Effector CD8-positive, alpha-beta T cell (primary cell): ENCODE measurements around the gene UNC5A.

Experiments
- DNase-seq: peaks from one replicate; lab custom pipeline; 2025; lab: John Stamatoyannopoulos, UW

The UNC5A gene

DNA sequence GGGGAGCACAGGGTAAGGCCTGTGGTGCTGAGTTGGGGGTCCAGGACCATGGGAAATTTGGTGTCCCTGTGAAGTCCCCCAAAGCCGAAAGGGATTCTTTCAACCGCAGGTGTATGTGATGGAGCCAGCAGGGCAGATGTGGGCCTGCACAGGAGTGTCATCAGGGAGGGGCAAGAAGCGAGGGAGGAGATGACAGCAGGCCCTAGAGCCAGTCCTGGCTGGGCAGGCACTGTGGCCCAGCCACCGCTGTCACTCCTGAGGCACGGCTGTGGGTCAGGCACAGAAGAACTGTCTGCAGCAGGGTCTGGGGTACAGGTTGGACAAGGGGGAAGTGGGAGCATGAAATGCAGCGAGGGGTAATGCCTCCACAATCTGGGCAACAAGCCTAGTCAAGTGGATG, 83.9 kb downstream of the UNC5A start:
- DNase-seq: no peak

DNA sequence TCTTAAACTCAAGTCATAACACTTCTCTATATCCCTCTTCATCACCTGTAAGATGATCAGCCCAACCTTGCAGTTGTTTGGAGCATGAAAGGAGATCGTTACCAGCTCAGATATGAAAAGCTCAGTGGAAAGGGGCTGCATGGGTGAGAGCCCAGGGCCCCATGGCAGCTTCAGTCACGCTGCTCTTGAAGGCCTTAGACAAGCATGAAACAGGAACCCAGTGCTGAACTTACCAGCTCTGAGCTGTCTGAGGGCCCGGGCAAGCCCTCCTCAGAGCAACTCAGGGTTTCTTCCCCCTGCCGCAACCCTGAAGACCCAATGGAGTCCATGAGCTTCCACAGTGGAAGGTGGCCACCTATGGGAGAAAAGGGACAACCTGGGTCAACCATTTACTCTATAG, 85.5 kb downstream of the UNC5A start:
- no peak for DNase-seq

DNA sequence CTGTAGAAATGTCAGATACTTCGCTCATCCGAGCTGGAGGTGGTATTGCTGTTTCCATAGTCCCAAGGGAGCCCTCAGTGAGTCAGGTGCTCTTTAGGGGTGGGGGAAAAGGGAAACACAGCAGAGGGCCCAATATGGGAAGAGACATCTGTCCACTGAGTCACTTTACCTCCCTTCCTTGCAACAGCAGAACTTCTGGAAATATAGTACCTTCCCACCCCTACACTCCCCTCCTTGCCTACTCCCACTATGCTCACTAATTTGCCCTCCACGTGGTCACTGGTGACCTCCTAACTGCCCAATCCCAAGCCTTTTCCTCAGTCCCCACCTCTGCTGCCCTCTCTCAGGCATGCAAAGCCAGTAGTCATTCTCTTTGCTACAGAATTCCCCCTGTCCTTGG, 86.9 kb downstream of the UNC5A start:
- no peak for DNase-seq

DNA sequence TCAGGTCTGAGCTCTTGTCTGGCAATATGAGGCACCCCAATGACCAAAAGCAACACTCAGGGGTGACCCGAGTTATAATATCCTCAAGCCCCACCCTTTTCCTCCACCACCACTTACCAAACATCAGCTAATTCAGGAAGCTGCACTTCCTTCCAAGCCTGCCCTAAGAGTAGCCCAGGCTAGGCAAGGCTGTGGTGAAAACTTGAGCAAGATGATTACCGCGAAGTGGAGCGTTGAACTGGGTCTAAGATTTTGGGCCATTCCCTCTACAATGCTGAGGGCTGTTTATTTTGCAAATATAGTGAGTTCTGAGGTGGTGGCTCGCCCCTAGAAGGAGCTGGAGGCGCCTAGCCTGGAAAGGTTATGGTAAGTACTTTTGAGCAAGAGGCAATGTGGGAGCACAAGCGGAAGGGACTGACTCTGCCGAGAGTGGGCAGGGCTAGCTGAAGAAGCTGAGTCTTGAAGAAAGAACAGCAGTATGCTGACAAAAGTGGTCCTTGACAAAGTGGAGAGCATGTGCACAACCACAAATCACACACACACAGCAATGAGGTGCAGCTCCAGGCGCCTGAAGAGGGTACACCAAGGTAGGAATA, 89.0 kb downstream of the UNC5A start, which contains the start of gene HK3:
HK3 (minus strand) TSS at position 51 of the 596 bp plus-strand sequence. CDS start 3,187 bp downstream, outside the sequence.
- no peak for DNase-seq

DNA sequence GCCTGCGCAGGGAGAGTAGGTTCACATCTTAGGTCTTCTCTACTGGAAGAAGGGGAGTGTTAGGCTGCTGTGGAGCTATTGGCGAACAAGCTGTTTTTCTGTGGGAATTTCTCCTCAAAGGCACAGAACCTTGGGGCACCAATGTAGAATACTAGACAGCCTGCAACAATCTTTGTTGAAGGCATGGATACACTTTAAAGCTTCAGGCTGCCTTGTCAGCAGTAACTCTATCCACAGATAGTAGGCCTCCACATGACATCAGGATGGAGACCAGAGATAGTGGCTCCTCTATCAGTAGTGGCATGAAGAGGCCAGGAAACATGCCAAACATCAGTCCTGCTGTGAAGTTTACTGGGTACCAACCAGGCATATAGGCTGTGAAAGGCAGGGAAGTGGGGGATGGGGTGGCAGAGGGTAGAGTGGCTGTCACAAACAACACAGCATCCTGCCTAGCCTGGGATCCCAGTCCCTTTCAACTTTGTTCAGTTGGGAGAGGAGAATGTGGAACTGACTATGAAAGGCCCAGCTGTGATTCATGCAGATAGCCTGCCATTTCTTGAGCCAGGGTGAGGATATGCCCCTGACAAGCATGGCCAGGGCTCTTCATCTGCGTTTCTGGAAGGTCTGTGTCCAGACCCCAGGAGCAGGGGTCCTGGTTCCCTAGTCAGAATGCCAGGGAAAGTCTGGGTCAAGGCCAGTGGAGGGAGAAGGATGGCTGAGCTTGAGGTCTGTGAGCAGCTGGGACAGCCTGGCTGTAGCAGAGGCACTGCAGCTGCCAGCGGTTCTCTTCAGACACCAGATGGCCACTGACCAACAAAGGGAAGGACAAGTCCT, 89.8 kb downstream of the UNC5A start:
- DNase-seq: no peak

GRCh38 chr5:176900780-176901204, 90.4 kb downstream of the UNC5A start:
- DNase-seq: no peak

DNA sequence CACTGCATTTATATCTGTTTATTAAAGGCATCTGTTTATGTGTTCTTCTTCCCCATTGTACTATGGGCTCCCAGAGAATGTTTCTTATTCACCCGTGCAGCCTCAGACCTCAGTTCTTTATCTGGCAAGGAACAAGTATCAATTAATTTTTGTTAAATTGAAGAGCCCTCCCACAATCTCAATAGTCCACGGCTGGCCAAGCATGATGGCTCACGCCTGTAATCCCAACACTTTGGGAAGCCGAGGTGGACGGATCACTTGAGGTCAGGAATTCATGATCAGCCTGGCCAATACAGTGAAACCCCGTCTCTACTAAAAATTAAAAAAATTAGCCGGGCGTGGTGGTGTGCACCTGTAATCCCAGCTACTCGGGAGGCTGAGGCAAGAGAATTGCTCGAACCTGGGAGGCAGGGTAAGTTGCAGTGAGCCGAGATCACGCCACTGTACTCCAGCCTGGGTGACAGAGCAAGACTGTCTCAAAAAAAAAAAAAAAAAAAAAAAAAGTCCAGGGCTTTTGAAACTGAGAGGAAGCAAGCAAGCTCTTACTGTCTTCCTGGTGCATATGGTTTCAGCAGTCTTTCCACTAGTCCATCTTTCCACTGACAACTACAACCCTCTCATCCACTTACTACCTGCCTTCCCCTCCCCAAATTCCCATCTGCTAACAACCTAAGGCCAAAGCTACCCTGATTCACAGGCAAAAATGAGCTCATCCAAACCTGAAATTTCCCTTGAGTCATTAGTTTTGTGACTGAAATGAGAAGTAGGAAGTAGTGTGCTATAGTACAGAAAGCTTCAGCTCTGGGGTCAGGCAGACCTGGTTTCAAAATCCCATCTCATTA, 91.1 kb downstream of the UNC5A start:
- DNase-seq: no peak

- no peak for DNase-seq
Observed at GRCh38 chr5:176902102-176902814, 91.9 kb downstream of the UNC5A start.

DNA sequence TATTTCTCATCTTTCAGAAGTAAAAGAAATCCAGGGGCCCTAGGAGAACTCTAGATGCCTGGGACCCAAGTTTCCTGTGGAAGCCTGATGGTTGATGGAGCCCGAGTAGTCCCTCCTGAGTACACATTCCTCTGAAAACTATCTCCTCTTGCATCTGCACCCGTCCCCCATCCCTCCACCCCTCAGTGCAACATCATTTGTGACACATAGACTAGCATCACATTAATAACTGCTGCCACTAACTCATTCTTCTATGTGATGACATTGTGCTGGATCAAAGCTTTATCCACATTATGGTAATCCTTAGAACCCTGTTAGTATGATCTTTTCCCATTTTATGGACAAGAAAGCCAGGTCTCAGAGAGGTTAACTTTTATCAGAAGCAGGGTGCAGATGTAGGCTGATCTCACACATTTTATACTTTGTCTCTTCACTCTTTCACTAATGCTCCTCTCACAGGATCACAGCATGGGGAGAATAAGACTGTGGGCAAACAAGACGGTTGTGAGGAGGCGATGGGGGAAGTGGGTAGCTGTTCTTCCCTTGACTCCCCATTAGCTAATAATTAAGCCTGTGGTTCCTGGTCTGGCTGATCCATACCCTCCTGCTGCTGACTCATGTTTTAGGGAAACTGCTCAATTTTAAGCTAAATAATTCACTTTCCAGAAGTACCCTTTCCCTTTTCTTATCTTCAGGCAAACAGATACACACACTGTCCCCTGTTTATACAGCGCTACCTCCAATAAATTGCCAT, 92.7 kb downstream of the UNC5A start:
- DNase-seq: no peak

- DNase-seq: no peak
Observed at GRCh38 chr5:176904276-176904675, 93.9 kb downstream of the UNC5A start.

DNA sequence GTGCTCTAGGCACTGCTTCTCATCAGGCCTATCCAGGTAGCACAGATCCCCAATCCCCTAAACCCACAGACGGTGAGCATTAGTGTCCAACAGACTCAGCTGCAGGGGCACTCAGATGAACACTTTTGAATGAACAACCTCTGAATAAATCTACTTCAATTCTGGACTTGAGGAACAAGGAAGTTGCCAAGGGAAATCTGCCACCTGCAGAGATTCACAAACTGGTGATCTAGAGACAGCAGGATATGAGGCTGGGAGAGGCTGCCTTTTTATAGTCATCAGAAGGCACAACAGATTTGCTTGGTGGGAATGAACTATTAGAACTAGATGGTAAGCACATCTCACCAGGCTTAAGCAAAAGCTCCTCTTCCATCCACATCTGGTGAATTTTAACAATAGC, 95.8 kb downstream of the UNC5A start:
- no peak for DNase-seq

DNA sequence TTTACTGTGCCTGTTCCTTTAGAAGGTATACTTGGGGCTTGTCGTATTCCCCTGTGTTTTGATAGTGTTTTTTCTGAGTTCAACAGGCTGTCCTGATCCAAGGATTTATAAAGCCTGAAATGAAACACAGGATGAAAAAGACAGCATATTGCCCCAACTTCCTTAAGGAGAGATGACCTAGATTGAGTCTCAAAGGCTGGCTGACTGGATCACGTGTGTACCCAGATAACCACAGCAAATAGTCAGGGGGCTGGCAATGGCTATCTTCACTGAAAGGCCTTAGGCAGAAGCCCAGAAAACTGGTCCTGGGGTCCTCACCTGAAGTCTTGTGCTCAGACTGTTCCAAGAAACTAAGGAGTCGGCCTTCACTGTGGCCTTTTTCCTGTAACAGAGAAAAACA, 96.4 kb downstream of the UNC5A start:
- DNase-seq: no peak

DNA sequence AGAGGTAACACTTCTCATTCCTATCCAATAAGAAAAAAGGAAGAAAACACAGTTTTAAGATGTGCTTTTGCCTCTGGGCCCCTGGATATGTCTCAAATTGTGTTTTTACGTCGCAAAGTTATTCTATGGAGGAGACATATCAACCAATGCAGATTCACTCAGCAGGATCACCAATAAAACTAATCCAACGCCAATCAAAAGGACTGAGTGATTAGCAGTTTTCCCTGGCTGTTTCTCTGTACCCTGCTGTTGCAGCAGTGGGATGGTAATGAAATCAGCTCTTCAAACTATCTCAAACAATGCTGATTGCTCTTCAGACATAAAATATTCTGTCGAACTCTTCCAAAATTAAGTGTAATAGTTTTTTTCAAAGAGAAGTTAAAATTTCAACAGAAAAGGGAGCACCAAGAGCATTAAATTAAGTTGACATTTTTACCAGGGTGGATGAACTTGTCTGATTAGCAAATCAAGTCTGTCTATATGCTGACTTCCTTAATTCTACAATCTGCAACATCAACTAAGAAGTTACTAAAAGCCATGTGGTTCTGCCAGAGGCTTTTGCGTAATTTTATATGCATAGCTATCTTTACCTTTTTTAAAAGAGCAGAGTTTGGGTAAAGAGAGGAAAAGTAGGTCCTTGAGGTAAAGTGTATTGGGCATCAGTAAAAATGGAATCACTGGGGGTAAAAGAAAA, 98.5 kb downstream of the UNC5A start:
- no peak for DNase-seq

GRCh38 chr5:176912115-176912514, 101.8 kb downstream of the UNC5A start:
- no peak for DNase-seq

DNA sequence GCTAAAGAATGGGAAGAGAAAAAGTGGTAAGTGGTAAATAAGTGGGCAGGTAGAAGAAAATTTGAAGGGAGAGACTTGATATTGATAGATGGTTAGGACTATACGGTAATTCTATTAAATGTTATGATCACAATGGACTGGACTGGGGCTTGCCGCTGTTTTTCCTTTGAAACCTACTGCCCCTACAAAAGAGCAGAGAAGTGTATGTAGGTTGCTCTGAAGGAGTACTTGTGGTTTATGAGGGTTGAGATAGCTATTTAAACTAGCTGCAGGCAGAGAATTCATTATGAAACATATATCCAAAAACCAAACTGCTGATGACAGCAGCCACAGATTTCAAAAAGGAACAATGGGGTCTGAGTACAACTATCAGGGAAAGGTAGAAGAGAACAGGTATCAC, 105.5 kb downstream of the UNC5A start:
- DNase-seq: no peak

DNA sequence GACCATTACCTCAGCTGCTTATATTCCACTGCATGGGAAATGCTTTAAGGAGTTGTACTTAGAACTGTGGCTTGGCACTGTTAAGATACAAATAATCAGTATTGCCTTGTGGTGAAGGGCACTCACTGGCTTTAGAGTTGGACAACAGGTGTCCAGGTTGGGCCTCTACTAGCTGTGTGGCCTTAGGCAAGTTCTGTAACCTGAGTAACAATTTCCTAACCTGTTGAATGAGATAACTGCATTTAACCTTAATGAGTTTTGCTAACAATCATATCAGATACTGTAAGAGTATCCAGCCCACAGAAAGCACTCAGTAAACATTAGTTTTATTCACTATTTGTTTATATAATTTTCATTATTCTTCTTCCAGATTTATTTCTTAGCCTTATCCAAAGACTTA, 106.0 kb downstream of the UNC5A start:
- no peak for DNase-seq

DNA sequence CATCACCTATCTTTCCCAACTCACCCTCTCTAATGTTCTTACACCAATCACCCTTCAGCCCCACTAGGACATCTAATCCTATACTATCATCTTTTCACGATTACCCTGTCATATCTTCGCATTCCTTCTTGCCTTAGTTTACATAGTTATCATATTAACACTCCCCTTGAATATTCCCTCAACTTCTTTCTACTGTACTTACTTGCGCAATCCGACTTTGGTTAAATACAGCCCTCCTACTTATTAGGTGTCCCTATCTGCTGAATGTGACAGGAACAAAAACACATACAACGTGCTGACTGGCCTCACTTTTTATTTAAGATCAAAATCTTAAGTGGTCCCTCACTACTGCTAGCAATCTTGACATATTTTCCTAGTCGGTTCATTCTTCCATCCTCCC, 108.3 kb downstream of the UNC5A start:
- DNase-seq: no peak

DNA sequence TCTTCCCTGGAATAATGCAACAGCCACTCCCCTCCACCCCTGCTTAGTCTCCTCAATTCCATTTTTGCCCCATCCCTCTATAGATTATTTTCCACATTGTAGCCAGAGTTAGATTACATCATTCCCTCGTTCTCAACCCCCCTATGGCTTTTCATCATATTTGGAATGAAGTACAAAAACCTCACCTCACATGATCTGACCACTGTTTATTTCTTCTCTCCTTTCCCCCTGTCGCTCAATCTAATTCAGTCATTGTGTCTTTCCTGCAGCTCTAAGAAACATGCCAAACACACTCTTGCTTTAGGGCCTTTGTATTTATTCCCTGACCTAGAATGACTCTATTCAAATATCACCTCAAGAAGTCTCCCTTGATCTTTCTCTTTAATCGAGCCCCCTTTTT, 111.4 kb downstream of the UNC5A start:
- no peak for DNase-seq

DNA sequence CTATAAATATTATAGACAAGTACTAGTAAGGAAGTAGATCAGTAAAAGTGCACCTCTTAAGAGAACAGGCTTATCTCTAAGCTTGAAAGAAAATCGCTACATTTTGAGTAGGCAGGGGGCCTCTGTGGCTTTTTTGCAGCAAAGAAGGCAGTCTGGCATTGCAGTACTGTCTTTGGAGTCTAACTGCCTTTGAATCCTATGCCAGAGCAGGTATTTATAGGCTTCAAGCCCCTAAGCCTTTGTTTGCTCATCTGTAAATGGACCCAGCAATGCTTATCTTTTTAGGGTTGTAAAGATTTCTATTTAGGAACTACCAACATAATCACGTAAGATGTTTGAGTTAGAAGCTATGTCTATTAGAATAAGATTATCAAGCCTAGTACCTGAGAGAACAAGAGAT, 112.5 kb downstream of the UNC5A start:
- no peak for DNase-seq

DNA sequence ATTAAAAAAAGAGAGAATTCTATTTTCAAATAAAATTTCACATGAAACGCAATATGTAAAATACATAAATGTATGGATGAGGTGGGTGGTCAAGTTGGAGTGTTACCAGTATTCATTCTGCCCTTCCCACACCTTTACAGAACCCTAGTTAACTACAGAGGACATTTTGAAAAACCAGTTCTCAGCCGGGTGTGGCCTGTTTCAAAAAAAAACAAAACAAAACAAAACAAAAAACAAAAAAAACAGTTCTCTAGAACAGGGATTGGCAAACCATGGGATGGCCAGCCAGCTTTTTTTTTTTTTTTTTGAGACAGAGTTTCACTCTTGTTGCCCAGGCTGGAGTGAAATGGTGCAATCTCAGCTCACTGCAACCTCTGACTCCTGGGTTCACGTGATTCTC, 117.2 kb downstream of the UNC5A start:
- DNase-seq: no peak

GRCh38 chr5:176929654-176930053, 119.3 kb downstream of the UNC5A start:
- no peak for DNase-seq
